HepG2 (cell line): ENCODE measurements around the gene SLBP. TPM values are rescaled to one million over a fixed set of nuclear protein-coding genes. Genes with fewer than 3 reads are reported as not detected.

Experiments
- ATAC-seq: fragments of 200-7000 bp; cut with Tn5 transposase; 3 replicates; pipeline ENCODE4 v1.9.1; 2020; ENCODE audit warnings: mild to moderate bottlenecking, moderate library complexity
- BruUV-seq: library from RNA; stranded (reverse); fragments of 400-500 nt; replicated peaks from 2 replicates; lab custom pipeline; 2021; lab: Mats Ljungman, UMichigan
- CTCF ChIA-PET: fragments of 300-600 bp; formaldehyde crosslinking; extraction: SDS; loops from one replicate; lab custom pipeline; 2021; ENCODE audit warnings: low total read pairs, inconsistent platforms, low intra/inter-chr PET ratio; lab: Yijun Ruan, JAX
- POLR2A ChIA-PET: fragments of 350-600 bp; sonication (Branson Sonifier 250); formaldehyde crosslinking; loops from one replicate; lab custom pipeline; 2020; ENCODE audit warnings: antibody characterized with exemption, inconsistent platforms; lab: Yijun Ruan, JAX
- DNase-seq: peaks from one replicate; pipeline ENCODE4 v3.0.0-alpha.2; 2015; ENCODE audit warnings: low spot score
- FAIRE-seq: peaks from 3 replicates; lab custom pipeline; 2011; peaks lifted over from hg19 to GRCh38; lab: Jason Lieb, UNC
- H2AFZ ChIP-seq: one replicate; pipeline ENCODE4 v1.6.1; 2011; ENCODE audit warnings: low read length, inconsistent platforms
- H3K27ac ChIP-seq: fragments of 300-600 bp; 3 replicates; pipeline ENCODE4 v1.8.0; 2011; ENCODE audit warnings: mixed run types, mild to moderate bottlenecking, mixed read lengths, low read length, inconsistent platforms; ENCODE audit not compliant: insufficient read depth; ENCODE audit errors: extremely low read length
- H3K27me3 ChIP-seq, 2 experiments: fragments of 200-600 bp in 1 of 2; 2 replicates in 1 of 2; 3 replicates in 1 of 2; pipeline versions ENCODE4 v1.6.0 to v1.8.0; 2011; ENCODE audit warnings: low read length in 2 of 2, mild to moderate bottlenecking in 2 of 2, moderate library complexity in 2 of 2, inconsistent platforms in 1 of 2; ENCODE audit not compliant: insufficient read depth in 2 of 2, control insufficient read depth in 1 of 2
- H3K36me3 ChIP-seq, 2 experiments: fragments of 200-600 bp in 1 of 2; replicated peaks in 1 of 2; 2 replicates in 1 of 2; 3 replicates in 1 of 2; pipeline versions ENCODE4 v1.5.1 to v1.8.0; 2011; ENCODE audit warnings: low read length in 2 of 2, inconsistent platforms in 1 of 2; ENCODE audit not compliant: insufficient read depth in 2 of 2, control insufficient read depth in 1 of 2
- H3K4me1 ChIP-seq: 2 replicates; pipeline ENCODE4 v1.5.1; 2012; ENCODE audit warnings: low read length, inconsistent platforms; ENCODE audit not compliant: insufficient read depth
- H3K4me2 ChIP-seq: 2 replicates; pipeline ENCODE4 v1.6.0; 2011; ENCODE audit warnings: low read depth, low read length, inconsistent platforms
- H3K4me3 ChIP-seq, 3 experiments: fragments of 200-600 bp in 1 of 3; sonication (generic), shearing (Covaris generic) in 1 of 3; replicated peaks in 1 of 3; 2 replicates each; pipeline ENCODE4 v1.5.1; 2011 to 2016; ENCODE audit warnings: low read length in 3 of 3, inconsistent platforms in 2 of 3, low read depth in 2 of 3, mild to moderate bottlenecking in 2 of 3, control low read depth in 1 of 3, mixed read lengths in 1 of 3; ENCODE audit not compliant: insufficient read depth in 1 of 3
- H3K79me2 ChIP-seq: one replicate; pipeline ENCODE4 v1.6.1; 2011; ENCODE audit warnings: low read length, inconsistent platforms; ENCODE audit not compliant: insufficient read depth
- H3K9ac ChIP-seq: 2 replicates; pipeline ENCODE4 v1.6.0; 2011; ENCODE audit warnings: mild to moderate bottlenecking, low read depth, low read length, inconsistent platforms; ENCODE audit not compliant: insufficient read depth
- H3K9me3 ChIP-seq: 2 replicates; pipeline ENCODE4 v1.5.1; 2012; ENCODE audit warnings: mild to moderate bottlenecking, low read length
- H4K20me1 ChIP-seq: 2 replicates; pipeline ENCODE4 v1.6.0; 2011; ENCODE audit warnings: inconsistent platforms, mild to moderate bottlenecking, low read length, moderate library complexity; ENCODE audit not compliant: insufficient read depth
- AGO2 ChIP-seq: fragments of 200-400 bp; formaldehyde crosslinking; optimal IDR thresholded peaks from 2 replicates; pipeline ENCODE3; 2017; ENCODE audit warnings: mild to moderate bottlenecking, low read depth, low read length, moderate library complexity
- CBX2 ChIP-seq, 2 experiments: fragments of 200-600 bp in 1 of 2; sonication (generic); formaldehyde crosslinking in 1 of 2; IDR thresholded peaks; 2 replicates each; pipeline versions ENCODE4 v1.7.0 to v1.8.1; 2018 to 2022; ENCODE audit warnings: low read depth in 2 of 2, low read length in 1 of 2, mild to moderate bottlenecking in 1 of 2, missing genetic modification reagents in 1 of 2
- HNRNPL ChIP-seq: fragments of 200-400 bp; formaldehyde crosslinking; IDR thresholded peaks from 2 replicates; pipeline ENCODE4 v1.6.1; 2017; ENCODE audit warnings: mild to moderate bottlenecking, low read depth, low read length
- WGBS: methylation state at CpG from one replicate; pipeline ENCODE4 v1.1.6; 2017; ENCODE audit warnings: low lambda C conversion rate; 5-methylcytosine and 5-hydroxymethylcytosine counted together
- in situ Hi-C: cut with HindIII; loops from 2 replicates; pipeline ENCODE4 v1.10.0; 2017; ENCODE audit warnings: low pct_unique_long_range_greater_than_20kb; ENCODE audit not compliant: extremely low pct_ligation_motif_present
- intact Hi-C: fragments of 100-400 bp; cut with micrococcal nuclease; formaldehyde crosslinking; loops from one replicate; pipeline ENCODE4 v1.10.0; 2022; ENCODE audit not compliant: unreplicated experiment
- polyA plus RNA-seq, 8 experiments: library from polyadenylated mRNA; depleted of rRNA in 3 of 8; stranded (reverse) in 7 of 8; unstranded in 1 of 8; fragments of >200 nt; fragmentation: Illumina TruSeq in 4 of 8; extraction: Trizol in 4 of 8; gene quantifications; 2 replicates each; pipeline versions ENCODE4 v1.2.1 to v1.2.3, GENCODE V29; 2011 to 2016; ENCODE audit warnings: low read depth in 4 of 8, missing spikeins in 1 of 8, mixed read lengths in 1 of 8; ENCODE audit not compliant: insufficient read depth in 1 of 8
- total RNA-seq, 5 experiments: library from RNA; depleted of rRNA; stranded (reverse); fragments of >200 nt; fragmentation: Illumina TruSeq; extraction: Trizol; gene quantifications; 2 replicates each; pipeline ENCODE4 v1.2.3, GENCODE V29; 2016; ENCODE audit warnings: low read depth in 1 of 5

Gene SLBP
- total and polyA plus RNA-seq, 2 of the 13 experiments (the other 11 are each of a cell fraction or from before 2014, with no cell fraction given), result 43.9 to 104 TPM

DNA sequence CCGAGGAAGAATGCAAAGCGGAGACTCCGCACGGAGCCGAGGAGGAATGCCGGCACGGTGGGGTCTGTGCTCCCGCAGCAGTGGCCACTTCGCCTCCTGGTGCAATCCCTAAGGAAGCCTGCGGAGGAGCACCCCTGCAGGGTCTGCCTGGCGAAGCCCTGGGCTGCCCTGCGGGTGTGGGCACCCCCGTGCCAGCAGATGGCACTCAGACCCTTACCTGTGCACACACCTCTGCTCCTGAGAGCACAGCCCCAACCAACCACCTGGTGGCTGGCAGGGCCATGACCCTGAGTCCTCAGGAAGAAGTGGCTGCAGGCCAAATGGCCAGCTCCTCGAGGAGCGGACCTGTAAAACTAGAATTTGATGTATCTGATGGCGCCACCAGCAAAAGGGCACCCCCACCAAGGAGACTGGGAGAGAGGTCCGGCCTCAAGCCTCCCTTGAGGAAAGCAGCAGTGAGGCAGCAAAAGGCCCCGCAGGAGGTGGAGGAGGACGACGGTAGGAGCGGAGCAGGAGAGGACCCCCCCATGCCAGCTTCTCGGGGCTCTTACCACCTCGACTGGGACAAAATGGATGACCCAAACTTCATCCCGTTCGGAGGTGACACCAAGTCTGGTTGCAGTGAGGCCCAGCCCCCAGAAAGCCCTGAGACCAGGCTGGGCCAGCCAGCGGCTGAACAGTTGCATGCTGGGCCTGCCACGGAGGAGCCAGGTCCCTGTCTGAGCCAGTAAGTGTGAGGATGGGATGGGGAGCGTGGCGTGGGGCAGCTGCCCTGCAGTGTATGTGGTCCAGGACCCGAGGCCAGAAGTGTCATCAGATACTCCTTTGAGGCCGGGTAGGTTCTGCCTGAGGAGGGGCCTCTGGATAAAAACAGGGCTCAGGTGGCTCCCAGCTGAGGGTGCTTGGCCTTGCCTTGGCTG is 16.2 kb upstream of the SLBP start:
- DNase-seq (no peak), FAIRE-seq (no peak), ATAC-seq (no peak)
- ChIA-PET CTCF (interaction anchor here (2.0 kb wide), 1 partner anchor 82 kb away, joined by 8 read pairs; no protein-coding TSS in a partner anchor), POLR2A (no interaction called here)
- Histone ChIP-seq H3K9ac (no peak overlapping the region), H3K9me3 (no peaks in the 10 kb centered on the region), H4K20me1 (peaks cover 3% of the 10 kb centered on the region; the same call in 1 of the 2 replicates), H3K27me3 (no peaks in the 10 kb centered on the region), H3K4me2 (no peak overlapping the region), H3K79me2 (peaks cover 11% of the 10 kb centered on the region), H3K36me3 (peaks cover 27 to 73% of the 10 kb centered on the region in 2 experiments; a peak in 4 of 5 replicates), H3K27ac (no peak overlapping the region), H3K4me1 (peaks cover 19% of the 10 kb centered on the region), H2AFZ (no peak overlapping the region), H3K4me3 (no peak overlapping the region)
- TF ChIP-seq HNRNPL, result 0 out of 2 replicates have a peak, but pooled peaks have one; percentile 62
- no peak for TF ChIP-seq CBX2 (IDR thresholded peaks at IDR 0.05; ENCODE audit: low read depth, low read length)
- TF ChIP-seq CBX2 (CRISPR knock-in tag; IDR thresholded peaks at IDR 0.05; ENCODE audit: low read depth), result no peak
- peak; percentile 42 for TF ChIP-seq AGO2
- in situ Hi-C loops, result loop anchor here (5.0 kb wide), 1 partner anchor 36 kb away; no protein-coding TSS in a partner anchor
- WGBS, result 98% methylated on average over 22 of the region's 31 CpGs
- BruUV-seq, result no TSS peak
- intact Hi-C loops, result no loop called here
